ENCODE data around the gene GPC6. TPM values are rescaled to one million over a fixed set of nuclear protein-coding genes. Genes with fewer than 3 reads are reported as not detected.

GPC6 gene
- total and polyA plus RNA-seq, 2 donors (not counting 1 experiment from before 2014, with no cell fraction given): not detected

DNA sequence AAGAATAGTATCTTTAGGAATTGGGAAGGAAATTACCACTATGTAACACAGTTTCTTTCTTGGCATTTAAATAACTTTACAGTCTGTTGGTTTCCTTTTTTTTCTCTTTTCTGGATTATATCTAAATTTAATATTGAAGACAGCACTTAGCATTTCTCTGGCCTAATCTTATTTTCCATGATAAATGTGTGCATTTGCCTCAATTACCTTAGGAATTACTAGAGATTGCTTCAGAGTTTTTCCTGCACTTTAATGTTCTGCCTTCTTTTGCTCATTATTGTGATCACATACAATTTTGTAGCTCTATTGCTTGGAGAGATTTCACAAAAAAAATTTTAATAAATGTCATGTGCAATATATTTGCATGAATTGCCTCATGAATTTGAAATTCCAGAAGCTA is 1227.7 kb downstream of the GPC6 start:
- H3K4me3 Mint-ChIP-seq: no peak overlapping the region
- Histone ChIP-seq H4K20me1 (ENCODE audit: control insufficient read depth, insufficient read depth, low read length, poor library complexity, severe bottlenecking) (no peaks in the 10 kb centered on the region), H2AFZ (ENCODE audit: insufficient read depth, low read depth, low read length, poor library complexity, severe bottlenecking) (no peak overlapping the region), H3K79me2 (ENCODE audit: control insufficient read depth, insufficient read depth, low read length) (no peaks in the 10 kb centered on the region), H3K4me1 (ENCODE audit: control insufficient read depth in 2 of 2, insufficient read depth in 2 of 2, low read length in 2 of 2) (no peaks in the 10 kb centered on the region), H3K27me3 (replicated peaks in 1 of 4; ENCODE audit: control extremely low read depth in 1 of 4, control insufficient read depth in 3 of 4, insufficient read depth in 4 of 4, low read length in 3 of 4) (no peaks in the 10 kb centered on the region), H3K36me3 (replicated peaks in 1 of 2; ENCODE audit: control extremely low read depth in 1 of 2, control insufficient read depth in 1 of 2, extremely low read depth in 1 of 2, insufficient read depth in 2 of 2, low read length in 1 of 2) (no peaks in the 10 kb centered on the region), H3K4me3 (ENCODE audit: control extremely low read depth in 1 of 5, extremely low read depth in 1 of 5, insufficient read depth in 1 of 5, low read depth in 2 of 5, low read length in 4 of 5) (no peak overlapping the region), H3K27ac (ENCODE audit: low read length in 2 of 2) (no peak overlapping the region), H3K9me3 (ENCODE audit: control extremely low read depth in 1 of 3, control insufficient read depth in 2 of 3, insufficient read depth in 1 of 3, low read length in 2 of 3) (peaks cover 0 to 5% (median 0%) of the 10 kb centered on the region in 3 donors), H3K9ac (ENCODE audit: low read length) (no peak overlapping the region), H3K4me2 (replicated peaks; ENCODE audit: low read depth, low read length, poor library complexity, severe bottlenecking) (no peak overlapping the region)
- TF ChIP-seq, protein P1, sequence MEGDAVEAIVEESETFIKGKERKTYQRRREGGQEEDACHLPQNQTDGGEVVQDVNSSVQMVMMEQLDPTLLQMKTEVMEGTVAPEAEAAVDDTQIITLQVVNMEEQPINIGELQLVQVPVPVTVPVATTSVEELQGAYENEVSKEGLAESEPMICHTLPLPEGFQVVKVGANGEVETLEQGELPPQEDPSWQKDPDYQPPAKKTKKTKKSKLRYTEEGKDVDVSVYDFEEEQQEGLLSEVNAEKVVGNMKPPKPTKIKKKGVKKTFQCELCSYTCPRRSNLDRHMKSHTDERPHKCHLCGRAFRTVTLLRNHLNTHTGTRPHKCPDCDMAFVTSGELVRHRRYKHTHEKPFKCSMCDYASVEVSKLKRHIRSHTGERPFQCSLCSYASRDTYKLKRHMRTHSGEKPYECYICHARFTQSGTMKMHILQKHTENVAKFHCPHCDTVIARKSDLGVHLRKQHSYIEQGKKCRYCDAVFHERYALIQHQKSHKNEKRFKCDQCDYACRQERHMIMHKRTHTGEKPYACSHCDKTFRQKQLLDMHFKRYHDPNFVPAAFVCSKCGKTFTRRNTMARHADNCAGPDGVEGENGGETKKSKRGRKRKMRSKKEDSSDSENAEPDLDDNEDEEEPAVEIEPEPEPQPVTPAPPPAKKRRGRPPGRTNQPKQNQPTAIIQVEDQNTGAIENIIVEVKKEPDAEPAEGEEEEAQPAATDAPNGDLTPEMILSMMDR (IDR thresholded peaks at IDR 0.05): no peak
- TF ChIP-seq EZH2 (IDR thresholded peaks at IDR 0.05; ENCODE audit: borderline replicate concordance, insufficient read depth, low read depth, low read length, poor library complexity, severe bottlenecking): no peak
- no peaks in the 10 kb centered on the region for H3K9me3 Mint-ChIP-seq (ENCODE audit: insufficient read depth)
- H3K27ac Mint-ChIP-seq: no peak overlapping the region
- DNase-seq (no peak), ATAC-seq (ENCODE audit: low read depth) (no peak)
- CTCF ChIA-PET: interaction anchor here (0.9 to 1.9 kb wide), 3 partner anchors 17 to 164 kb away, joined by 3 to 4 read pairs (median 3); no protein-coding TSS in a partner anchor
- intact Hi-C loops (cut with micrococcal nuclease): no loop called here
- H3K27me3 Mint-ChIP-seq: peaks cover 11% of the 10 kb centered on the region
- POLR2A ChIA-PET: no interaction called here
- no peaks in the 10 kb centered on the region for H3K4me1 Mint-ChIP-seq

DNA sequence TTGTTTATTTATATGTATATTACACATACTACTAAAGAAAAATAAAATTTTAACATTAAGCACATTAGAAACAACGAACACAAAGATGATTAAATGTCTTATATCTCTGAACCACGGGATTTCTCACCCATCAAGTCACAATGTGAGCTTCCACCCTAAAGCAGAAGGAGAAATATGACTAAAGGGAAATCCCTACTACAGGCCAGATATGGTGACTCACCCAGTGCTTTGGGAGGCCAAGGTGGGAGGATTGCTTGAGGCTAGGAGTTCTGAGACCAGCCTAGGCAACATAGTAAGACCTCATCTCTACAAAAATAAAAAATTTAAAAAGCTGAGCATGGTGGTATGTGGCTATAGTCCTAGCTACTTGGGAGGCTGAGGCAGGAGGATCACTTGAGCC is 1228.3 kb downstream of the GPC6 start:
- no peaks in the 10 kb centered on the region for H3K27me3 ChIP-seq (replicated peaks in 1 of 4; ENCODE audit: control extremely low read depth in 1 of 4, control insufficient read depth in 3 of 4, insufficient read depth in 4 of 4, low read length in 3 of 4)
- Mint-ChIP-seq H3K4me1 (no peaks in the 10 kb centered on the region), H3K9me3 (ENCODE audit: insufficient read depth) (no peaks in the 10 kb centered on the region), H3K27ac (no peak overlapping the region), H3K27me3 (peaks cover 11% of the 10 kb centered on the region), H3K4me3 (no peak overlapping the region)
- intact Hi-C loops (cut with micrococcal nuclease): no loop called here
- no peaks in the 10 kb centered on the region for H3K36me3 ChIP-seq (replicated peaks in 1 of 2; ENCODE audit: control extremely low read depth in 1 of 2, control insufficient read depth in 1 of 2, extremely low read depth in 1 of 2, insufficient read depth in 2 of 2, low read length in 1 of 2)
- ChIA-PET POLR2A (no interaction called here), CTCF (interaction anchor here (0.9 to 1.9 kb wide), 2 partner anchors 18 to 163 kb away, joined by 3 to 4 read pairs; no protein-coding TSS in a partner anchor)
- no peaks in the 10 kb centered on the region for H3K4me1 ChIP-seq (ENCODE audit: control insufficient read depth in 2 of 2, insufficient read depth in 2 of 2, low read length in 2 of 2)
- no peak overlapping the region for H3K9ac ChIP-seq (ENCODE audit: low read length)
- WGBS (ENCODE audit: insufficient coverage): no CpG with 5 or more reads among the region's 2 CpGs
- DNase-seq (no peak), ATAC-seq (ENCODE audit: low read depth) (no peak)
- H3K4me3 ChIP-seq (ENCODE audit: control extremely low read depth in 1 of 5, extremely low read depth in 1 of 5, insufficient read depth in 1 of 5, low read depth in 2 of 5, low read length in 4 of 5): no peak overlapping the region
- peaks cover 0 to 2% (median 0%) of the 10 kb centered on the region in 3 donors for H3K9me3 ChIP-seq (ENCODE audit: control extremely low read depth in 1 of 3, control insufficient read depth in 2 of 3, insufficient read depth in 1 of 3, low read length in 2 of 3)
- no peak overlapping the region for H2AFZ ChIP-seq (ENCODE audit: insufficient read depth, low read depth, low read length, poor library complexity, severe bottlenecking)
- H3K27ac ChIP-seq (ENCODE audit: low read length in 2 of 2): no peak overlapping the region
- no peaks in the 10 kb centered on the region for H4K20me1 ChIP-seq (ENCODE audit: control insufficient read depth, insufficient read depth, low read length, poor library complexity, severe bottlenecking)
- no peaks in the 10 kb centered on the region for H3K79me2 ChIP-seq (ENCODE audit: control insufficient read depth, insufficient read depth, low read length)
- TF ChIP-seq, protein P1 (IDR thresholded peaks at IDR 0.05): no peak
- TF ChIP-seq EZH2 (IDR thresholded peaks at IDR 0.05; ENCODE audit: borderline replicate concordance, insufficient read depth, low read depth, low read length, poor library complexity, severe bottlenecking): no peak
- no peak overlapping the region for H3K4me2 ChIP-seq (replicated peaks; ENCODE audit: low read depth, low read length, poor library complexity, severe bottlenecking)

Measured in B cell (primary cell).